AG04450 (cell line): ENCODE results near the gene THOP1. TPM values are rescaled to one million over a fixed set of nuclear protein-coding genes. Genes with fewer than 3 reads are reported as not detected.

Experiments
- CTCF ChIA-PET: fragments of 300-600, 350-600 bp; formaldehyde crosslinking; extraction: SDS; loops from one replicate; lab custom pipeline; 2022; ENCODE audit warnings: antibody characterized with exemption, inconsistent platforms; lab: Charles Lee
- POLR2A ChIA-PET: fragments of 350-600 bp; formaldehyde crosslinking; extraction: SDS; loops from one replicate; lab custom pipeline; 2021; ENCODE audit warnings: antibody characterized with exemption, inconsistent platforms; lab: Yijun Ruan, JAX
- DNase-seq: peaks from one replicate; pipeline ENCODE4 v3.0.0-alpha.2; 2011; ENCODE audit warnings: low read depth, low spot score
- H3K27ac ChIP-seq: one replicate; pipeline ENCODE4 v1.5.1; 2012; ENCODE audit warnings: low read depth, low read length, control low read depth
- H3K27me3 ChIP-seq: one replicate; pipeline ENCODE4 v1.6.0; 2012; ENCODE audit warnings: low read length; ENCODE audit not compliant: control insufficient read depth, insufficient read depth
- H3K4me3 ChIP-seq: 2 replicates; pipeline ENCODE4 v1.5.1; 2011; ENCODE audit warnings: mild to moderate bottlenecking, low read depth, low read length, control low read depth
- H3K9me3 ChIP-seq: 2 replicates; pipeline ENCODE4 v1.5.1; 2012; ENCODE audit warnings: low read length; ENCODE audit not compliant: control insufficient read depth, insufficient read depth
- CTCF ChIP-seq: IDR thresholded peaks from 2 replicates; pipeline ENCODE4 v1.5.1; 2011; ENCODE audit warnings: low read depth, low read length, control low read depth, inconsistent platforms
- polyA plus RNA-seq: library from polyadenylated mRNA; depleted of rRNA; stranded (reverse); fragments of >200 nt; gene quantifications from 2 replicates; pipeline ENCODE4 v1.2.3, GENCODE V29; 2011

Gene THOP1
- polyA plus RNA-seq, 1 experiment: 35.4 TPM

GRCh38 chr19:2743099-2743498, 42.2 kb upstream of the THOP1 start:
- POLR2A ChIA-PET: no interaction called here
- no peak for TF ChIP-seq CTCF
- Histone ChIP-seq H3K27ac (no peak overlapping the region), H3K4me3 (no peak overlapping the region), H3K9me3 (peaks cover 3% of the 10 kb centered on the region; the same call in 1 of the 2 replicates), H3K27me3 (no peaks in the 10 kb centered on the region)
- DNase-seq: no peak
- CTCF ChIA-PET: interaction anchor here (1.3 kb wide), 1 partner anchor 95 kb away, joined by 4 read pairs; no protein-coding TSS in a partner anchor

- DNase-seq: no peak
- POLR2A ChIA-PET: no interaction called here
- CTCF ChIA-PET: interaction anchor here (1.3 kb wide), 1 partner anchor 96 kb away, joined by 4 read pairs; no protein-coding TSS in a partner anchor
Measured at GRCh38 chr19:2744113-2744512, 41.2 kb upstream of the THOP1 start.

GRCh38 chr19:2747349-2747748, 38.0 kb upstream of the THOP1 start:
- no peaks in the 10 kb centered on the region for H3K27me3 ChIP-seq
- ChIA-PET CTCF (interaction anchor here (1.2 to 5.4 kb wide), 2 partner anchors 8 to 99 kb away, joined by 3 to 76 read pairs; no protein-coding TSS in a partner anchor), POLR2A (no interaction called here)
- DNase-seq: no peak
- no peaks in the 10 kb centered on the region; the same call in 1 of the 2 replicates for H3K9me3 ChIP-seq
- H3K27ac ChIP-seq: no peak overlapping the region
- no peak for TF ChIP-seq CTCF
- H3K4me3 ChIP-seq: no peak overlapping the region

More at GRCh38 chr19:2744113-2744512, 41.2 kb upstream of the THOP1 start:
- Histone ChIP-seq H3K9me3 (peaks cover 3% of the 10 kb centered on the region; the same call in 1 of the 2 replicates), H3K4me3 (no peak overlapping the region), H3K27ac (no peak overlapping the region), H3K27me3 (no peaks in the 10 kb centered on the region)
- TF ChIP-seq CTCF: no peak

GRCh38 chr19:2750808-2751437, 34.4 kb upstream of the THOP1 start:
- H3K4me3 ChIP-seq: no peak overlapping the region
- ChIA-PET CTCF (interaction anchor here (2.1 to 5.4 kb wide), 2 partner anchors 102 to 103 kb away, joined by 16 to 76 read pairs; no protein-coding TSS in a partner anchor), POLR2A (no interaction called here)
- no peak for TF ChIP-seq CTCF
- H3K27ac ChIP-seq: no peak overlapping the region
- no peaks in the 10 kb centered on the region for H3K27me3 ChIP-seq
- DNase-seq: no peak
- no peaks in the 10 kb centered on the region; the same call in 1 of the 2 replicates for H3K9me3 ChIP-seq

- Histone ChIP-seq H3K27ac (no peak overlapping the region), H3K4me3 (no peak overlapping the region), H3K9me3 (no peaks in the 10 kb centered on the region; the same call in 1 of the 2 replicates), H3K27me3 (no peaks in the 10 kb centered on the region)
- DNase-seq: no peak
- ChIA-PET POLR2A (no interaction called here), CTCF (interaction anchor here (2.1 kb wide), 1 partner anchor 103 kb away, joined by 16 read pairs; no protein-coding TSS in a partner anchor)
- no peak for TF ChIP-seq CTCF
Measured at GRCh38 chr19:2751438-2751830, 33.9 kb upstream of the THOP1 start.
